GM03348 (cell line): Measurements from ENCODE around the gene NOD2.

Source experiments
- DNase-seq: peaks from one replicate; pipeline ENCODE4 v3.0.0; 2012; ENCODE audit warnings: low spot score

NOD2 gene

DNA sequence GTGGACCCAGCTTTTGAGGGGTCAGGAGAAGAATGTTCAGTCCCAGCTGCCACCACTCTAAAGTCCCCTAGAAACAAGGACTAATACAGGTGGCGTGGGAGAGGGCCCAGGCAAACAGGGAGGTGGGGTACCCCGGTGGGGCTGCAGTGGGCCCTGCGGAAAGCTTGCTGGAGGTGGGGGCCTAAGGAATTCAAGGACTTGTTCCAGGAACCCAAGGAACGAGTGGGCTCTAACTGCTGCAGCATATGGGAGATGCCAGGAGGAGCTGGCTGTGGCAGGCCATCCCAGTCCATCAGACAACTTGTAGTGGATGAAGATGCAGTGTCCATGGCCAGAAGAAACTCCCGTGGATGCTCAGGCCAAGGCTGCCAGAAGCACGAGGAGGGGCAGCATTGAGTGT lies 22.9 kb upstream of the NOD2 start:
- DNase-seq: no peak

DNA sequence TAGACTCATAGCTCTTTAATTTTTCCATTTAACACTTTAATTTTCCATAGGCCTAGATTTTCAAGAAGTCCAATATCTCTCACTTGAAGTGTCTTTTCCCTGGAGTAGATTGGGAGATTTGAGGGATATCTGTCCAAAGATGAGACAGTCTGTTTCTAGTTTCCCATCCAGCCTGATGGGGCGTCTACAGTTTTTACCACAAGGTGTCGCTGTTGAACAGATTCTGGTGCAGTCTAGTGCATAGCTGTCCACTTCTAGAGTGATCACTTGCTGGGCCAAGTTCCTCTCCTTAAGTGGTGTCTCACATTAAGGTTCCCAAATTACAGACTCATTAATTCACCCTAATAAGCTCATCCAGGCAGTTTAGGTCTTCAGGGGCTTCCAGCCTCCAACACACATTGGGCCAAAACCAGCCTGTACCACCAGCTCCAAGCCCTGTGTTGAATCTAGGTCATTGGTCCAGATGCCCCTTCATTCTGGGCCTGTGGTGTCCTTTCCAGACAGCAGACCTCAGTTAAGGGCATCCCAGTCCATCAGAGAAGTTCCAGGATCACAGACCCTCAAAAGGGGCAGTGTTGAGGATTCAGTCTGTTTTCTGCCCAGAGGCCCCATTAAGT lies 21.7 kb upstream of the NOD2 start:
- no peak for DNase-seq

DNA sequence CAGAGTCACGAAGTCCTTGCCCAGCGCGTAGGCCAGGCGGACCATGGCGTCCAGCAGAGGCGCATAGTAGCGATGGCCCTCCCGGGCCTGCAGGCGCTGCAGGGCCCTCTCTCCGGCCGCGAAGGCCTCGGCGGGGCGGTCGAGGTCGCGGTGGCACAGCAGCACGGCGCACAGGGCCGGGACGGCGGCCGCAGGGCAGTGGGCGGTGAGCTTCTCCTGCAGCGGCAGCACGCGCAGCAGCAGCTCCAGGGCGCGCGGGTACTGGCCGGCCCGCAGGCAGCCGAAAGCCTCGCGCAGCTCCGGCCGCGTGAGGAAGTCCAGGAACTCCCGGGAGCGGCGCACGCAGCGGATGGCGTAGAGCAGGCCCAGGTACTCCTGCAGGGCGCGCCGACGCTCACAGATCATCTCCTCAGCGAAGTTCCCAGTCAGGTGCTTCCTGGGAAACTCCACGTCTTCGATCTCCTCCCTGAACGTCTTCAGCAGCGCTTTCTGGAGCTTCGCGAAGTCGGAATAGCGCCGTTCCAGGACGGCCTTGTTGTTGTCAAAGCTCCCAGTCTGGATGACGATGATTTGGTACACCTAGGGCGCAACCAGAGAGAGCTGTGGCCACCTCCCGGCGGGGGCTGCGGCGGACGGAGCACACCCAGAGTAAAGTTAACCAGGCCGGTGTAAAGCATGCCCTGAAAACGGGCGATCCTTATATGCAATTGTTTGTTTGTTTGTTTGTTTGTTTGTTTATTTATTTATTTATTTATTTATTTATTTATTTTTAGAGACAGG lies 19.7 kb upstream of the NOD2 start:
- DNase-seq: no peak

DNA sequence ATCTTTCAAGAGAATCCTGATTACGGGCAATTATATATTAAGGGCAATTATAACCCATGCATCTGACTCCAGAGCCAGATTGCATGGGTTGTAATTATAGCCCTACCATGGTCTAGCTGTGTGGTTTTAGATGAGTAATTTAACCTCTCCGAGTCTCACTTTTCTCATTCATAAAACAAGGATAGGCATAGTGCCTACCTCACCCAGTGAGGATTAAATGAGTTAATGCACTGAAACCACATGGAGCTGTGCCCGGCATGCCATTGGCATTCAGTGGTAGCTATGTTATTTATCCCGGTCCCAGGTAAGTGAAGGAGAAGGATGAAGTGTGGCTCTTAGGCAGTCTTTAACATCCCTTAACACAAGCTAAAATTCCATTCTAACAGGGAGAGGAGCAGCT lies 18.6 kb upstream of the NOD2 start:
- DNase-seq: no peak

DNA sequence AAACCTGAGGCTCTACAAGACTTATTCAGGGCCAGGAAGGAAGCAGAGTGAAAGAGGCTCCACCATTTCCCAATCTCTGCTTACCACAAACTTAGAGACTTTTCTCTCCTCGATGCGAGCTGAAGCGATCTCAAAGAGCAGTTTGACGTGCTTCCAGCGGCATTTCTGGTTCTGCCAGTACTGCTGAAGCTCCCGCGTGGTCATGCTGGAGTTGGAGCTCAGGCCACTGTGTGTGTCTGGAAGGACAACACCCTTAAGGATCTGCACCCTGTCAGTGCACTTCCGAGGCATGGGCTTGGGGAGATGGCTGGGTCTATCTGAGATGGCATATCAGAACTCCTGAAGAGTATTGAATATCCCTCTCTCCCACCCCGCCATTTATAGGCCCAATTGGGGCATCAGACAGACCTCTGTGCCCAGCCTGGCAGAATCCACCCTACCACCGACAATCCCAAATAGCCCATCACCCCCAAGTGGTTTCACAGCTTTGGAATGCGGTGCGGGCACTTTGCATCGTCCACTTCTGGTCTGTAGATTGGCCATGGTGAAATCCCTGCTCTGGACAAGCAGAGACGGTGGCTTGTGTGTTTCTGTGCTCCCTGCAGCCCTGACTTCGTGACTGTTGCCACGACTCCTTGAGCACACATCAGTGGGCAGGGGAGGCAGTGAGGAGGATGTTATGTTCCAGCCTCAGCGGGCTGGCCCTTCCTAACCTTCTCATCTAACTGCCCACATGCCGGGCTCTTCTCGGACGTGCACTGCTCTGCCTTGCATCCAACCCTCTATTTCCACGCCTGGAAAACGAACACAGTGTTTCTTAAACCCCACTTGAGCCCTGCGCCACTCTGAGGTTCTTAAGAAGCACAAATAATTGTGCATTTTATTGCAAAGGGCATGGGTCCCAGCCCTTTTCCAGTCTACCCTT lies 17.5 kb upstream of the NOD2 start:
- DNase-seq: no peak

DNA sequence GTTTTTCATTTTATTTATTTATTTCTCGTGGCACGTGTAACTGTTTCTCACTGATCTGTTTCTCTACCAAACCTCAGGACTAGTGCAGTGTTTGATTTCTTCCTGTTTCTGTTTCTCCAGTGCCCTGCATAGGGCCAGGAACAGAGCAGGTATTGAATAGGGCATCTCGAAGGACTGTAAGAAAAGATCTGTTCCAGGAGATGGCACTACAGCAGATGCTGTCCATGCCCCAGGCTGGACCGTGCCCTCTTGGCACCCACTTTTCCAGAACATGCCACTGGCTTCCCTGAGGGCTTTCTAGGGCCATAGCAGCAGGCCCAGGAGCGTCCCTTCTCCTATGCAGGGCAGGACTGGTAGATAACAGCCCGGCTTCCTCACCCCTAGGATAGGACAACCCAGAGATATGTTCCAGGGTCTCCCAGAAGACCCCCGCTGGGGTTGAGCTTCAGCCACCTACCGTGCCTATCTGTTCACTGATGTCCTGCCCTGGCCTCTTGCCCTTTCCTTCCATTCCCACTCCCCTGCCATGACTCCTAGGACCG lies 16.7 kb upstream of the NOD2 start:
- no peak for DNase-seq

DNA sequence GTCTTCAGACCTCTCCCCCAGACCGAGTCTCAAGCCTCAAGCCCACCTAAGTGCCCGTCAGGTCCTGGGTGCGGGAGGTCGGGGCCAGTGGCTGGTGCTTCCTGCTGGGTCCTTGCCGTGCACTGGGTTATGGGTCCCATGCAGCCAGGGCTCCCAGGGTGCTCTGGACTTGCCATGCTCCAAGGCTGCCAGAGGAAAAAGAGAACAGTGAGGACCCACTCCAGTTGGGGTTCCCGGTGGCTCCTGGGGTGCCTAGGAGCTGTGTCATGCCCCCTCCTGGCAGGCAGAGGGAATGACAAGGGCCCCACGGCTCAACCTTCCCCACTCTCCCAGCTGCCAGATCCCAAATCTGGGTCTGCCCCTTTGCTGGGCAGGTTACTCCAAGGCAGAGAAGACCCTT lies 16.1 kb upstream of the NOD2 start:
- DNase-seq: no peak

DNA sequence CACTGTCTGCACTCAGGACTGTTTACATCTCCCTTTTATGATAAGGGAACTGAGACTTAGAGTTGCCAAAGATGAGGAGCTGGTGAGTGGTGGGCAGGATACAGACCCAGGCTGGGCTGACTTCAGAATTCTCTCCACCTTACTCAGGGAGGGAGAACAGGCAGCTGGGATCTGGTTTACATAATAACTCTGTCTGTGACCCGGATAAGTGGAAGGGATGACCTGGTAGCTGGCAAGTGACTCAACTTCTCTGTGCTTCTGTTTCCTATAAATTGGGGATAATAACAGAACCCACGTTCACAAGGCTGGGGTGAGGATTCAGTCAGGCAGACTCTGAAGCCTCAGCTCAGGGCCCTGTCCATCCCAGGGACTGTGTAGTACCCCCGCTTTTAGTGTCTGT lies 14.9 kb upstream of the NOD2 start:
- DNase-seq: no peak

DNA sequence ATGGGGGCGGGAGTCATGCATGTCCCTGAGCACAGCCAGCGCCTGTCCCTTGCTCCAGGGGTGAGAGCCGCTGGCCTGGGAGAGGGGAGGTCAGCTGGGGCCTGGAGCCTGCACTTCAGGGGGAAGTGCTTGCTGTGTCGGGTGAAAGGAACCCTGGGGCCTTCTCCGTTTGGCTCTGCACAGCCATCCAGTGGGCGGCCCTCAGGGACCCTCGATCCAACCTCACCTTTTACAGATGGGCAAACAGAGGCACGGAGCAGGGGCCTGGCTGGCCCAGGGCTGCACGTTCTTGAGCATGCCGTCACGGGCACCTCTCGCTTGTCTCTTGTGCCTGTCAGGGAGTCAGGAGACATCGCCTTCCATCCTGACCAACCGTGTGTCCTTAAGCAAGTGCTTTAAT lies 14.1 kb upstream of the NOD2 start:
- DNase-seq: no peak

DNA sequence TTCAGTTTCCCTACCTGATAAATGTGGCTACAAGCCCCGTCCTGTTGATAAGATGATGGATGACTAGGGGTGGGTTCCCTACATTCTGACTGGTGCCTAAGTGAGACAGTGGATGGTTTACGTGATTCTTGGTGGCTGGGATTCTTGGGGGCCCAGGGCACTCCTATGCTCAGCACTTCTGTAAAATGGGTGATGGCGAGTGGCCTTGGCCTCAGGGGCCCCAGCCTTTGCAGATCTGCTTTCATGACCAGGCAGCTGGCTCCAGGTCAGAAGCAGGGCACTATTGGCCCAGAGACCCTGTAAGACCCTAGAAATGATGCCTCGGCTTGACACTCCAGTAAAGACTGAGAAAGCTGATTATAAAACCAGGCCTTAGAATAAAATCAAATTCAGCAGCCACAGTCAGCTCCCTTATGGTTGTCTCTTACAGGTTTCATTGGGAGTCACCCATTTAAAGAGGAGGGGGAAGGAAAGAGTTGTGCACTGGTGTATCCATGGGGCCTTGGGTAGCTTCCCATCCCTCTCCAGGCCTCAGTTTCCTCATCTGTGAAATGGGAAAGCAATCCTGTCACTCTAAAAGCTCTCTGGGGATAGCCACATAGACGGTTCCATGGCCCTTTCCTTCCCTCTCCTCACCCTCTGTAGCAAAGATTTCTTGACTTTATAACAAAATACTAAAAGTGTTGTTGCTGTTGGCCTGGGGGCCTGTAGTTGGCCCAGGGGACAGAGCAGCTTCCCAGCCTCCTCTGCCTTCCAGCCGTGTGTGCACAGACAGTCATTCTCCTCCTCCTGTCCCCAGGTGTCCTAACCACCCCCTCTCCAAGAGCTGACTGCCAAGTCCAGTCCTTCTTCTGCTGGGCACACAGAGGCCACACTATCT lies 13.5 kb upstream of the NOD2 start:
- DNase-seq: no peak

DNA sequence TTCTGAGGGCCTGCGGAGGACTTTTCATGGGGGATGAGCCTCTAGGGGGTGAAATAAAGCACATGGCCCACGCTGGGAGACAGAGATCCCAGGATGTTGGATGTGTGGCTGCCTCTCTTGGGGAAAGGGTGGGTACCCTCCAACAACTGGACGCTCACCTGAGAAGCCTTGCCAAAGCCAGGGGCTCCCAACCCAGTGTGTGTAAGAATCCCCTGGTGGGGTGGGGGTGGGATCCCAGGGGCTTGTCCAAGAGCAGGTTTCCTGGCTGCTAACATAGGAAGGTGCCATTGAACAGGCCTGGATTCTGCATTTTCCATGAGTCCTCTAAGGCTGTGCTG lies 12.9 kb upstream of the NOD2 start:
- no peak for DNase-seq

DNA sequence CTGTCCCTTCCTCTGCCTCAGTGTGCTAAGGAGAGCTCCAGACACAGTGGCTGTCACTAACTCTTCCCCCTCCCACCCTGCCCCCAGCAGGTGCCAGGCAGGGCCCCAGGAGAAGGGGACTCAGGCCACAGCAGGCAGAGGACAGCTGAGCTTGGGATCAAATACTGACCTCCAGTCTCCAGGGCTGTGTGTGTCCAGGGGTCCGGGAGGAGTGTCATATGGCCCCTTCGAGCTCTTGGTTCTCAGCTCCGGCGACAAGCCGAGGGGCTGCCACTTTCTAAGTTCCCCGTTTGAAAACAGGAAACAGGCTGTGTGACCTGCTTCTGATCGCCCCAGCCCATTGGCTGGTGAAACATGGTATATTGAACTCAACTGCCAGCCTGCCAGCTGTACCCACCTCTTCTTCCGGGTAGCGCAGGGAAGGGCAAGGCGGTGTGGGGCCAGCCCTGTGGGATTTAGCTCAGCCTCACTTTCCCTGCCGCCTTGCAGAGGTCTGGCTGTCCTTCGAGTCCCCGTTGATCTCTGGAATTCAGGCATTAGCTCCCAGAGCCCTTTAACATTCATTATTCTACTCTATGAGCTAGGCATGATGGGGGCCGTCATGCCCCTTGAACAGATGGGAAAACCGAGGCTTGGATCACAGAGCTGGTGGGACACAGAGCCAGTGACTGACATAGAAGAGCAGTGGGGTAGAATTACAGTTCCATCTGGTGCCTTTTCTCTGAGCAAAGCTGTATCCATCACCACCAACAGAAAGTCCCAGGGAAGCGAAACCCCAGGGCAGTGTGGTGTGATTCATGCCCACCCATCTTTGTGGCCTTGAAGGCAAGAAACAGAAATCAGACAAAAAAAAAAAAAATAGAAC lies 12.2 kb upstream of the NOD2 start, which contains the start of gene SNX20:
Gene SNX20, minus strand, starts transcription at position 292 of the 865 bp plus-strand sequence. CDS start 3,786 bp downstream, outside the sequence.
- no peak for DNase-seq

DNA sequence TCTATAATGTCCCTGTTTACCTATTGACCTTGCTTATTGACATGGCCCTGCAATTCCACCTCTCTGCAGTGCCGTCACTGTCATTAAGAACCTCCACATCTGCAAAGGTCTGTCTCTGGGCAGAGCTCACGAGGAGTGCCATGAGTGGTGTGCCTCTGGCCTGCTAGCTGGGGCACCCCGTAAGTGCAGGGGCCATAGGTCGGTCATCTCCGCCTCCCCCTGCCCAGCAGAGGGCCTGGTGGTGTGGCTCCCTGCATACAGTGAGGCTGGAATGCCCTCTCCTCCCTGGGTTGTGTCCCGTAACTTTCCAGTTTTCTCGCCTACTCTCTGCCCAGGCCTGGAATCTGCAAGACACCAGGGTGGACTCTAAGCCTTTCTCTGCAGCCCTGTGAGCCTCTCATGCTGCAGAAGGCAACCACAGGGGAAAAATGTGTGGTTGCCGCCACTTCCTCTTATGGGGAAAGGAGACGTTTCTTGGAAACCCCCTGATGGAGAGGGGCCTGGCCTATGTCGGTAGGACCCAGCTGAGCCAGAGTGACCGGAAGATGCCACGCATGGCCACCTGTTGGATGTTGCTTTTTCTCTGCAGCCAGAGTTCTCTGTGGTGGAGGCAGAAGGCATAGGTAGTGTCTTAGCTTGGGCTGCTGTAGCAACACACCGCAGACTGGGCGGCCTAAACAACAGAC lies 9.6 kb upstream of the NOD2 start:
- DNase-seq: no peak

DNA sequence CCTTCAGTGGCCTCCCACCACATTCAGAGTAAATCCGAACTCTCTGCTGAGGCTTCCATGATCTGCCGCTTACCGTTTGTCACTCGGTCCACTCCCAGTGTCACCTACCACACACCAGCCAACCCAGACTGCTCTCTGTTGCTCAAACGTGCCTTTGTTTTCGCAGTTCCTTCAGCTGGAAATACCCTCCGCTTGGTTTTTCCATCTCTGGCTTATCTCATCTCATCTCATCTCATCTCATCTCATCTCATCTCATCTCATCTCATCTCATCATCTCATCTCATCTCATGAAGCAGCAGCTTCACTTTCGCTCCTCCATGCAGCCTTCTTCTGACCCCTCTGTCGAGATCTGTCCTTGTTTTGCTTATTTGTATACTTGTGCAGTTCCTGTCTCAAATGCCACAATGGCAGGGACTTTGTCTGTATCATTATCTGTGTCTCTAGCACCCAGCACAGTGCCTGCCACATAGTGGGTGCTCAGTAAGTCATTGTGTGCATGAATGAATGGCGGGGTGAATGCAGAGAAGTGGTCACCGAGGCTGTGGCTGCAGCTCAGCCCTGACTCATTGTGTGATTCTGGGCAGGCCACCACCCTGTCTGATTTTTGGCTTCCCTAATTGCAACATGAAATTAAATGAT lies 8.5 kb upstream of the NOD2 start:
- DNase-seq: no peak

DNA sequence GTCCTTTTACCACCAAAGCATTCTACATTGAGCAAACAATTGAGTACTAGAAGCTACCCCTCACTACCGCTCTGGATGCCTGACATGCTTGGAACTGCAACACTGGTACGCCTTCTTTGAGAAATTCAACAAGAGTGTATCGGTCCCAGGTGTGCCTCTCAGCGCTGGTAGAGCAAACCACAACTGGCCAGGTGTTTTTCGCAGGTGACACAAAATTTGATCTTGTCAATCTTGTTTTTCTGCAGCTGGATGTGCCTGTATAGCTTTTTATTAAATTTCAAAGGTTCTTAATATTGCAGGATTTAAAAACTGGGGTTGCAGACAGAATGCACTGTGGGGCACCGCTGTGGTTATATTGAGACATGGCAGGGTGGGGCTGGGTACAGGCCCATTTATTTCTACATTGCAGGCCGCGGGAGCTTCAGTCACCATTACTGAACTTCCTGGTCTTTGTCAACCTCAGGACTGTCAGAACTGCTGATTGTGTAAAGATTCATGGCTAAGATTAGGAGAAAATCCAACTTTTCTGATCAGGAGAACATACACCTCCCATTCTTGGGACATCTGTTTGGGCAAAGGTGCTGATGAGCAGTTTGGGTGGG lies 7.8 kb upstream of the NOD2 start:
- no peak for DNase-seq

DNA sequence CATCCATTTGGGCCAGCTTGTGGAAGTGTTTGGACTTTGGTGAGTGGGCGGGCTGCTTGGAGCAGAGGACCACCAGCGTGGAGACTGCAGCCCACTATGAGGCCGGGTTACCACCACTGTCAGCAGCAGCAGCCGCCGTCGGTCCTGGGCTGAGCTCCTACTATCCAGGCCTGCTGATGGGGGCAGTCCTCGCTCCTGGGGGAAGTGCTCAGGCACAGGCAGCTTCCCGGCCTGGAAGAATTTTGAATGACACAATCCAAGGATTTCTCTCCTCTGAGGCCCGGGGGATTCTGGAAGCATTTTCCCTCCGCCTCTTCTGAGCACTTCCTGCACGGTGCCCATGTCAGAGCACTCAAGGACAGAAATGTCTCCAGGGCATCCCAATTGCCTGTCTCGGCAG lies 5.3 kb upstream of the NOD2 start:
- no peak for DNase-seq

DNA sequence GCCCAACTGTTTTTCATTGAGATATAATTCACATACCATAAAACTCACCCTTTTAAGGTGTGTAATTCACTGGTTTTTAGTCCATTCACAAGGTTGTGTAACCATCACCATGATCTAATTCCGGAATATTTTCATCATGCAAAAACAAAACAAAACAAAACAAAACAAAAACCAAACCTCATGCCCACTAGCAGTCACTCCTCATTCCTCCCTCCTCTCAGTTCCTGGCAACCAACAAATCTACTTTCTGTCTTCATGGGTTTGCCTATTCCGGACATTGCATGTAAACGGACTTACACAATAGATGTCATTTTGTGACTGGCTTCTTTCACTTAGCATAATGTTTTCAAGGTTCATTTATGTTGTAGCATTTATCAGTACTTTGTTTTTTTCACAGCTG lies 4.5 kb upstream of the NOD2 start:
- DNase-seq: no peak

DNA sequence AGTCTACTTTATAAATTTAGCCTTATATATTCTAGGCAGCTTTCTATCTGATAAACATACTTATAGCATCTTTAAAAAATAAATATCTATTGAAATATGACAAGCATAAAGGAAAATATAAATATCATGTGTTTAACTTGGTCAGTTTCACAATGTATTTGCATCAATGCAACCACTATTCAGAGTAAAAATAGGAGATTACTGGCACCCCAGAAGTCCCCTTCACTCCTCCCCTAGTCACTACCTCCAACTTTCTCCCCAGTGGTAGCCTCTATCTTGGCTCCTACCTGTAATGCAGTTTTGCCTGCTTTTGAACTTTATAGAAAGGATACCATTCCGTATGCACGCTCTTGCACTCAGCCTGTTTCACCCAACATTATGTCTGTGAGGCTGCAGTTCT lies 3.2 kb upstream of the NOD2 start:
- no peak for DNase-seq

DNA sequence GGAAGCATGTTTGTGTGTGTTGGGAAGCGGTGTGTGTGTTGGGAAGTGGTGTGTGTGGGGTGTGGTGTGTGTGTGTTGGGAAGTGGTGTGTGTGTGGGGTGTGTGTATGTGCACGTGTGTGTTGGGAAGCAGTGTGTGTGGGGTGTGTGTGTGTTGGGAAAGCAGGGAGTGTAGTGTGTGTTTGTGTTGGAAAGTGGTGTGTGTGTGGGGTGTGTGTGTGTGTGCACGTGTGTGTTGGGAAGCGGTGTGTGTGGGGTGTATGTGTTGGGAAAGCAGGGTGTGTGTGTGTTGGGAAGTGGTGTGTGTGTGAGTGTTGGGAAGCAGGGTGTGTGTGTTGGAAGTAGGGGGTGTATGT lies 785 bp upstream of the NOD2 start:
- no peak for DNase-seq
